ENCODE data around the gene CTXND1. TPM values are rescaled to one million over a fixed set of nuclear protein-coding genes. Genes with fewer than 3 reads are reported as not detected.

Gene CTXND1
- total RNA-seq, 3 donors from 2014 or later = 0.09 to 0.70 (median 0.19) TPM

GRCh38 chr15:80288131-80288530 lies 36.1 kb upstream of the CTXND1 start:
- ATAC-seq (no peak), DNase-seq (no peak)
- Histone ChIP-seq H3K4me1 (ENCODE audit: low read depth) (no peaks in the 10 kb centered on the region), H3K36me3 (ENCODE audit: low read depth) (no peaks in the 10 kb centered on the region), H3K4me3 (no peak overlapping the region), H3K9me3 (no peaks in the 10 kb centered on the region)
- intact Hi-C loops (cut with DNase I, micrococcal nuclease) = no loop called here
- no peak for TF ChIP-seq CTCF (IDR thresholded peaks at IDR 0.05)

- no peak for TF ChIP-seq CTCF (IDR thresholded peaks at IDR 0.05)
- Histone ChIP-seq H3K36me3 (ENCODE audit: low read depth) (no peaks in the 10 kb centered on the region), H3K4me1 (ENCODE audit: low read depth) (no peaks in the 10 kb centered on the region), H3K4me3 (no peak overlapping the region), H3K9me3 (no peaks in the 10 kb centered on the region)
- DNase-seq (no peak), ATAC-seq (no peak)
- intact Hi-C loops (cut with DNase I, micrococcal nuclease) = no loop called here
These were observed 34.0 kb upstream of the CTXND1 start for GRCh38 chr15:80286055-80286454.

- no peak for TF ChIP-seq CTCF (IDR thresholded peaks at IDR 0.05)
- Histone ChIP-seq H3K4me1 (ENCODE audit: low read depth) (no peaks in the 10 kb centered on the region), H3K4me3 (no peak overlapping the region), H3K36me3 (ENCODE audit: low read depth) (no peaks in the 10 kb centered on the region), H3K9me3 (no peaks in the 10 kb centered on the region)
- ATAC-seq = no peak
- intact Hi-C loops (cut with DNase I, micrococcal nuclease) = no loop called here
- DNase-seq = no peak
These were observed 33.4 kb upstream of the CTXND1 start for GRCh38 chr15:80285379-80285778.

GRCh38 chr15:80283531-80283930 lies 31.5 kb upstream of the CTXND1 start:
- TF ChIP-seq CTCF (IDR thresholded peaks at IDR 0.05) = no peak
- Histone ChIP-seq H3K4me3 (no peak overlapping the region), H3K4me1 (ENCODE audit: low read depth) (no peaks in the 10 kb centered on the region), H3K36me3 (ENCODE audit: low read depth) (no peaks in the 10 kb centered on the region), H3K9me3 (no peaks in the 10 kb centered on the region)
- intact Hi-C loops (cut with DNase I, micrococcal nuclease) = no loop called here
- ATAC-seq (no peak), DNase-seq (no peak)

- Histone ChIP-seq H3K4me1 (ENCODE audit: low read depth) (no peaks in the 10 kb centered on the region), H3K9me3 (no peaks in the 10 kb centered on the region), H3K36me3 (ENCODE audit: low read depth) (no peaks in the 10 kb centered on the region), H3K4me3 (no peak overlapping the region)
- no peak for ATAC-seq
- TF ChIP-seq CTCF (IDR thresholded peaks at IDR 0.05) = no peak
- intact Hi-C loops (cut with DNase I, micrococcal nuclease) = no loop called here
- DNase-seq = no peak
These were observed 25.1 kb upstream of the CTXND1 start for GRCh38 chr15:80277147-80277546.

GRCh38 chr15:80275961-80276360 lies 23.9 kb upstream of the CTXND1 start:
- H3K9me3 ChIP-seq = no peaks in the 10 kb centered on the region
- ATAC-seq (no peak), DNase-seq (no peak)
- no peak overlapping the region for H3K4me3 ChIP-seq
- no peak for TF ChIP-seq CTCF (IDR thresholded peaks at IDR 0.05)
- H3K36me3 ChIP-seq (ENCODE audit: low read depth) = no peaks in the 10 kb centered on the region
- H3K4me1 ChIP-seq (ENCODE audit: low read depth) = no peaks in the 10 kb centered on the region
- intact Hi-C loops (cut with DNase I, micrococcal nuclease) = no loop called here
